Osteocyte (in vitro differentiated cells): ENCODE measurements around the gene ACP5. TPM values are rescaled to one million over a fixed set of nuclear protein-coding genes. Genes with fewer than 3 reads are reported as not detected.
"Not testable (repeated sequence)": the region's sequence is repeated elsewhere in the genome, so short reads cannot be mapped to it uniquely, and the experiment has no call there.

Experiments
- DNase-seq: peaks from one replicate; pipeline ENCODE4 v3.0.0; 2021; ENCODE audit warnings: mixed read lengths; ENCODE audit not compliant: unreplicated experiment; ENCODE audit errors: extremely low spot score
- H3K27ac Mint-ChIP-seq: one replicate; pipeline ENCODE4 v1.8.0; 2021; ENCODE audit warnings: mild to moderate bottlenecking, mixed read lengths; ENCODE audit not compliant: unreplicated experiment
- H3K27me3 Mint-ChIP-seq: one replicate; pipeline ENCODE4 v1.8.0; 2021; ENCODE audit warnings: mixed read lengths; ENCODE audit not compliant: unreplicated experiment
- H3K36me3 Mint-ChIP-seq: one replicate; pipeline ENCODE4 v1.8.0; 2021; ENCODE audit warnings: mixed read lengths; ENCODE audit not compliant: unreplicated experiment
- H3K4me1 Mint-ChIP-seq: one replicate; pipeline ENCODE4 v1.8.0; 2021; ENCODE audit warnings: mixed read lengths; ENCODE audit not compliant: unreplicated experiment
- H3K4me3 Mint-ChIP-seq: one replicate; pipeline ENCODE4 v1.8.0; 2021; ENCODE audit warnings: mild to moderate bottlenecking, moderate library complexity, mixed read lengths; ENCODE audit not compliant: unreplicated experiment
- H3K9me3 Mint-ChIP-seq: one replicate; pipeline ENCODE4 v1.8.0; 2021; ENCODE audit warnings: mixed read lengths; ENCODE audit not compliant: unreplicated experiment
- CTCF ChIP-seq: fragments of 200-600 bp; sonication (generic); IDR thresholded peaks from 2 replicates; pipeline ENCODE4 v1.5.0; 2021; ENCODE audit warnings: antibody characterized with exemption, mild to moderate bottlenecking, moderate library complexity
- long read RNA-seq: library from polyadenylated mRNA; unstranded; transcript quantifications from one replicate; pipeline ENCODE4 v2.0.0, GENCODE V29; 2021
- total RNA-seq: library from RNA; stranded (reverse); gene quantifications from 2 replicates; pipeline ENCODE4 v1.2.1, GENCODE V29; 2021

Gene ACP5
- 1.3 and 1.6 TPM in 2 replicates for total RNA-seq
- long read RNA-seq, partial matches to known transcripts = 0 of 3 reads
- long read RNA-seq, other reads (novel, unspliced or antisense) = 0 of 3 reads

GRCh38 chr19:11577451-11578257, at the start of gene ACP5:
ACP5 (minus strand) TSS chr19:11577645; CDS start chr19:11577317, 328 bp downstream.
- no peaks in the 10 kb centered on the region for H3K27me3 Mint-ChIP-seq
- no peaks in the 10 kb centered on the region for H3K36me3 Mint-ChIP-seq
- no peak for TF ChIP-seq CTCF
- no peaks in the 10 kb centered on the region for H3K9me3 Mint-ChIP-seq
- H3K4me3 Mint-ChIP-seq = no peak within 1 kb of the TSS
- peaks cover 14% of the 10 kb centered on the region for H3K4me1 Mint-ChIP-seq
- no peak within 1 kb of the TSS for H3K27ac Mint-ChIP-seq
- DNase-seq = no peak

- Mint-ChIP-seq H3K36me3 (peaks cover 10% of the 10 kb centered on the region), H3K9me3 (no peaks in the 10 kb centered on the region), H3K4me3 (no peak overlapping the region), H3K27ac (no peak overlapping the region), H3K4me1 (peaks cover 18% of the 10 kb centered on the region), H3K27me3 (peaks cover 19% of the 10 kb centered on the region)
- no peak for TF ChIP-seq CTCF
- DNase-seq = no peak
Observed at GRCh38 chr19:11626252-11626651, 48.8 kb upstream of the ACP5 start.

- H3K27ac Mint-ChIP-seq = no peak overlapping the region
- no peak for DNase-seq
- peaks cover 12% of the 10 kb centered on the region for H3K27me3 Mint-ChIP-seq
- peaks cover 30% of the 10 kb centered on the region for H3K36me3 Mint-ChIP-seq
- no peak for TF ChIP-seq CTCF
- H3K4me1 Mint-ChIP-seq = peaks cover 18% of the 10 kb centered on the region
- no peak overlapping the region for H3K4me3 Mint-ChIP-seq
- no peaks in the 10 kb centered on the region for H3K9me3 Mint-ChIP-seq
Observed at GRCh38 chr19:11624069-11624463, 46.6 kb upstream of the ACP5 start.

GRCh38 chr19:11622401-11622800, 45.0 kb upstream of the ACP5 start:
- Mint-ChIP-seq H3K27me3 (peaks cover 12% of the 10 kb centered on the region), H3K4me1 (peaks cover 18% of the 10 kb centered on the region), H3K36me3 (peaks cover 46% of the 10 kb centered on the region)
- not testable (repeated sequence) for DNase-seq, H3K27ac Mint-ChIP-seq, H3K9me3 Mint-ChIP-seq, H3K4me3 Mint-ChIP-seq

GRCh38 chr19:11620553-11620952, 43.1 kb upstream of the ACP5 start:
- no peak overlapping the region for H3K27ac Mint-ChIP-seq
- H3K4me1 Mint-ChIP-seq = peaks cover 18% of the 10 kb centered on the region
- no peak for DNase-seq
- peaks cover 61% of the 10 kb centered on the region for H3K36me3 Mint-ChIP-seq
- TF ChIP-seq CTCF = no peak
- peaks cover 4% of the 10 kb centered on the region for H3K27me3 Mint-ChIP-seq
- H3K9me3 Mint-ChIP-seq = peaks cover 11% of the 10 kb centered on the region
- H3K4me3 Mint-ChIP-seq = no peak overlapping the region
